Measurements from ENCODE around the gene MACROD2. TPM values are rescaled to one million over a fixed set of nuclear protein-coding genes. Genes with fewer than 3 reads are reported as not detected.

The MACROD2 gene
- total and polyA plus RNA-seq, 2 donors (not counting 1 experiment from before 2014, with no cell fraction given), result 5.3 to 6.7 TPM

GRCh38 chr20:14609328-14610221 lies 614.3 kb downstream of the MACROD2 start:
- CTCF ChIA-PET, result no interaction called here
- TF ChIP-seq CTCF (IDR thresholded peaks at IDR 0.05) (no peak), EZH2 (IDR thresholded peaks at IDR 0.05; ENCODE audit: borderline replicate concordance, insufficient read depth, low read depth, low read length, poor library complexity, severe bottlenecking) (no peak)
- no peaks in the 10 kb centered on the region for H3K4me1 ChIP-seq (ENCODE audit: control insufficient read depth in 2 of 2, insufficient read depth in 2 of 2, low read length in 2 of 2)
- no peak overlapping the region for H3K4me3 Mint-ChIP-seq
- 89% methylated on average over 1 of the region's 4 CpGs for WGBS (ENCODE audit: insufficient coverage)
- H3K36me3 ChIP-seq (replicated peaks in 1 of 2; ENCODE audit: control extremely low read depth in 1 of 2, control insufficient read depth in 1 of 2, extremely low read depth in 1 of 2, insufficient read depth in 2 of 2, low read length in 1 of 2), result no peaks in the 10 kb centered on the region
- peaks cover 3% of the 10 kb centered on the region for H3K27me3 Mint-ChIP-seq
- no peak overlapping the region for H3K27ac Mint-ChIP-seq
- no peaks in the 10 kb centered on the region for H3K9me3 Mint-ChIP-seq (ENCODE audit: insufficient read depth)
- no peak overlapping the region for H2AFZ ChIP-seq (ENCODE audit: insufficient read depth, low read depth, low read length, poor library complexity, severe bottlenecking)
- POLR2A ChIA-PET, result no interaction called here
- peaks cover 0 to 1% (median 0%) of the 10 kb centered on the region in 3 donors for H3K9me3 ChIP-seq (ENCODE audit: control extremely low read depth in 1 of 3, control insufficient read depth in 2 of 3, insufficient read depth in 1 of 3, low read length in 2 of 3)
- no peaks in the 10 kb centered on the region for H3K27me3 ChIP-seq (replicated peaks in 1 of 4; ENCODE audit: control extremely low read depth in 1 of 4, control insufficient read depth in 3 of 4, insufficient read depth in 4 of 4, low read length in 3 of 4)
- no peak overlapping the region for H3K27ac ChIP-seq (ENCODE audit: low read length in 2 of 2)
- no peaks in the 10 kb centered on the region for H4K20me1 ChIP-seq (ENCODE audit: control insufficient read depth, insufficient read depth, low read length, poor library complexity, severe bottlenecking)
- H3K79me2 ChIP-seq (ENCODE audit: control insufficient read depth, insufficient read depth, low read length), result no peaks in the 10 kb centered on the region
- no peak for ATAC-seq (ENCODE audit: low read depth)
- H3K9ac ChIP-seq (ENCODE audit: low read length), result no peak overlapping the region
- no peak overlapping the region for H3K4me2 ChIP-seq (replicated peaks; ENCODE audit: low read depth, low read length, poor library complexity, severe bottlenecking)
- no peak overlapping the region for H3K4me3 ChIP-seq (ENCODE audit: control extremely low read depth in 1 of 5, extremely low read depth in 1 of 5, insufficient read depth in 1 of 5, low read depth in 2 of 5, low read length in 4 of 5)
- intact Hi-C loops (cut with micrococcal nuclease), result no loop called here
- H3K4me1 Mint-ChIP-seq, result no peaks in the 10 kb centered on the region
- no peak for DNase-seq

GRCh38 chr20:14611479-14611878 lies 616.2 kb downstream of the MACROD2 start:
- H3K9me3 ChIP-seq (ENCODE audit: control extremely low read depth in 1 of 3, control insufficient read depth in 2 of 3, insufficient read depth in 1 of 3, low read length in 2 of 3), result peaks cover 0 to 1% (median 0%) of the 10 kb centered on the region in 3 donors
- WGBS (ENCODE audit: insufficient coverage), result 83% methylated on average over 1 of the region's 2 CpGs
- H4K20me1 ChIP-seq (ENCODE audit: control insufficient read depth, insufficient read depth, low read length, poor library complexity, severe bottlenecking), result no peaks in the 10 kb centered on the region
- no peak overlapping the region for H3K9ac ChIP-seq (ENCODE audit: low read length)
- no peak for TF ChIP-seq CTCF (IDR thresholded peaks at IDR 0.05)
- no peak for TF ChIP-seq EZH2 (IDR thresholded peaks at IDR 0.05; ENCODE audit: borderline replicate concordance, insufficient read depth, low read depth, low read length, poor library complexity, severe bottlenecking)
- intact Hi-C loops (cut with micrococcal nuclease), result no loop called here
- Mint-ChIP-seq H3K9me3 (ENCODE audit: insufficient read depth) (no peaks in the 10 kb centered on the region), H3K27me3 (peaks cover 3% of the 10 kb centered on the region), H3K27ac (no peak overlapping the region), H3K4me3 (no peak overlapping the region), H3K4me1 (no peaks in the 10 kb centered on the region)
- no peaks in the 10 kb centered on the region for H3K36me3 ChIP-seq (replicated peaks in 1 of 2; ENCODE audit: control extremely low read depth in 1 of 2, control insufficient read depth in 1 of 2, extremely low read depth in 1 of 2, insufficient read depth in 2 of 2, low read length in 1 of 2)
- ATAC-seq (ENCODE audit: low read depth) (no peak), DNase-seq (no peak)
- no peak overlapping the region for H2AFZ ChIP-seq (ENCODE audit: insufficient read depth, low read depth, low read length, poor library complexity, severe bottlenecking)
- CTCF ChIA-PET, result interaction anchor here (0.9 kb wide), 1 partner anchor 10 kb away, joined by 3 read pairs; no protein-coding TSS in a partner anchor
- H3K4me2 ChIP-seq (replicated peaks; ENCODE audit: low read depth, low read length, poor library complexity, severe bottlenecking), result no peak overlapping the region
- H3K4me1 ChIP-seq (ENCODE audit: control insufficient read depth in 2 of 2, insufficient read depth in 2 of 2, low read length in 2 of 2), result no peaks in the 10 kb centered on the region
- POLR2A ChIA-PET, result no interaction called here
- no peak overlapping the region for H3K4me3 ChIP-seq (ENCODE audit: control extremely low read depth in 1 of 5, extremely low read depth in 1 of 5, insufficient read depth in 1 of 5, low read depth in 2 of 5, low read length in 4 of 5)
- H3K79me2 ChIP-seq (ENCODE audit: control insufficient read depth, insufficient read depth, low read length), result no peaks in the 10 kb centered on the region
- no peaks in the 10 kb centered on the region for H3K27me3 ChIP-seq (replicated peaks in 1 of 4; ENCODE audit: control extremely low read depth in 1 of 4, control insufficient read depth in 3 of 4, insufficient read depth in 4 of 4, low read length in 3 of 4)
- no peak overlapping the region for H3K27ac ChIP-seq (ENCODE audit: low read length in 2 of 2)
